GM21723 (cell line): ENCODE measurements around the gene MYO5B.
A peak's percentile ranks its signal among the peaks of the same experiment; 100 is the strongest.
"Not testable (repeated sequence)": the region's sequence is repeated elsewhere in the genome, so short reads cannot be mapped to it uniquely, and the experiment has no call there.

ENCODE experiments used
- ATAC-seq: cut with Tn5 transposase; IDR thresholded peaks from one replicate; pipeline ENCODE4 v1.9.1; 2021; ENCODE audit warnings: mild to moderate bottlenecking, moderate library complexity; ENCODE audit not compliant: unreplicated experiment

Gene MYO5B

DNA sequence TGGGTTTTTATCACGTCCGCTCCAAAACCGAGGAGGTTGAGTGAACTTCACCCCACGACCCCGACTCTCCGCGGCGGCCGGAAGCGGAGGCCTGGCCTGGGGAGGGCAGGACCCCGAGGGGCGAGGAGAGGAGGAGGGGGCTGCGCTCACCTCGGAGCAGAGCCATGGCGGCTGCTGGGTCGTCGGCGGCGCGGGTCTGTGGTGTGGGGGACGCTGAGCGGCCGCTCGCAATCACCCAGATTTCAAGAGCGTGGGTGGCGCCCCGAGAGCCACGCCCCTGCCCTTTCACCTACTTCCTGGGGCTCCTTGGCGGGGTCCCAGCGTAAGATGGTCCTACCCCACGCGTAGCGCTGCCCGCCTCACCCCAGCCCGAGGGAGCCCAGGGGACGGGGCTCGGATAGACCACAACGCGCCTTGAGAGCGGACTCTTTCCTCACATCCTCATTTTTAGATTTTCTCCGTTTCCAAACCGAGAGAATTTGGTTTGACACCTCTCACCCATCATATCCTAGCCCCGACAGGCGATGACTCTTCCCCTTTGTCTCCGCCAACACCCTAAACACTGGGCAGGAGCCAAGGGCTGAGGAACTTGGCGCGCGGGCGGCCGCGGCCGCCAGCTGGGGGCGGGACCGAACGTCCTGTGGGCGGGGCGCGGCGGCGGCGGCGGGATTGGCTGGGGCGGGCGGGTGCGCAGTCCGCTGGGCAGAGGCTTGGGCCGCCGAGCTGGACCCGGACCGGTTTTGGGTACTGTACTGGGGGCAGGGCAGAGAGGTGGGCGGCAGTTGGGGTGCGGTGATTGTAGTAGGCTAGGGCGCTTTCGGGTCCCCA lies 381.4 kb downstream of the MYO5B start, which contains the start of gene ACAA2:
Gene ACAA2, minus strand, starts transcription at position 215 of the 828 bp plus-strand sequence. Its CDS starts 49 bp downstream, at position 166.
- peak; percentile 84 for ATAC-seq

DNA sequence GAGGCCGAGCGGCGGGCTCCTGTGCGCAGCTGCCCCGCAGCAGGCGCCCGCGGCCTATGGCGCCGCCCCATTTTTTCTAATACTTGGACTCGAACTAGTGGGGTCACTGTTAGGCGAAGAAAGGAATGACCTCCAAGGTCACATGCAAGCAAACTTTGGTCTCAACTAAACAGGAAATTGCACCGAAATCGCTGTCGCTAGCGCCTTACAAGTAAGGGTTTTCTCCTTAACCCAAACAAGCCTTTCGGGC lies 382.0 kb downstream of the MYO5B start:
- peak; percentile 39 for ATAC-seq

DNA sequence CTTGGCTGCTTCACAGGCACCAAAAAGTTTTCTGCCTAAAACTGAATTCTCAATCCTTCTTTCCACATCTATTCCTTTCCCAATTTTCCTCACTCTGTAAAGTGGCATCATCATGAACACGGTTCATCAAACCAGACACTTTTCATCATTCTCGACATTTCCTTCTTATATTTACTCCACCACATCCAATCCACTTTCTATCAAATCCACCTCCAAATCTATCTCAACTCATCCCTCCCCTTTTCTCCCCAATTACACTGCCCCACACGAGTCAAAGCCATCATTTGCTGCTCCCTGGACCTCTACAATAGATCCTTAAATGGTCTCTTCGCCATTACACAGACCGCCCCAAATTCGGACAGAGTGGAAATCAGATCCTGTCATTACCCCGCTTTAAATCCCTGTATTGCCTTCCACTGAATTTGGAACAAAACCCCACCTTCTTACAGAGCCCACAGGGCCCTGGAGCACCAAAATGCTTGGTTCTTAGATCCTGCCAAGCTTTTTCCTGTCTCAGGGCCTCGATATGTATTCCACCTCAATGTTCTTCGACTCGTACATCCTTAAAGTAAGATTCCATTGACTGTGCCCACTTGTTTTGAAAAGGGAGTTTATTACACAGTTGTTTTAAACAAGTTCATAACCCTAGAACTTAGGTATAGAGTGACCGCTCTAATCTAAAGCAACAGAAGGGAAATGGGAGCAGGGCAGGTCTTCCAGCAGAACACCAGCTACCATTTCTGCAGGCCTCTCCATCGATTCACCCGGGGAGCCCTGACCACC lies 382.5 kb downstream of the MYO5B start:
- no peak for ATAC-seq

GRCh38 chr18:49811151-49811938 lies 383.6 kb downstream of the MYO5B start:
- ATAC-seq = no peak

DNA sequence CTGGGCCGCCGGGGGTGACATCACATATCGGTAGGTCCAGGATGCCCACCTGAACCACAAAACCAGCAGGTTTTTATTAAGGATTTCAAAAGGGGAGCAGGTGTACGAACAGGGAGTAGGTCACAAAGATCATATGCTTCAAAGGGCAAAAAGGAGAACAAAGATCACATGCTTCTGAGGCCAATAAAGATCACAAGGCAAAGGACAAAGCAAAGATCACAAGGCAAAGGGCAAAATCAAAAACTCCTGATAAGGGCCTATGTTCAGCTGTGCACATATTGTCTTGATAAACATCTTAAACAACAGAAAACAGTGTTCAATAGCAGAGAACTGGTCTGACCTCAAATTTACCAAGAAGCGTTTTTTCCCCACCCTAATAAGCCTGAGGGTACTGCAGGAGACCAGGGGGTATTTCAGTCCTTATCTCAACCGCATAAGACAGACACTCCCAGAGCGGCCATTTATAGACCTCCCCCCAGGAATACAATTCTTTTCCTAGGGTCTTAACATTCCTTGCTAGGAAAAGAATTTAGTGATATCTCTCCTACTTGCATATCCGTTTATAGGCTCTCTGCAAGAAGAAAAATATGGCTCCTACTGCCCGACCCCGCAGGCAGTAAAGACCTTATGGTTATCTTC lies 386.3 kb downstream of the MYO5B start:
- ATAC-seq = not testable (repeated sequence)

DNA sequence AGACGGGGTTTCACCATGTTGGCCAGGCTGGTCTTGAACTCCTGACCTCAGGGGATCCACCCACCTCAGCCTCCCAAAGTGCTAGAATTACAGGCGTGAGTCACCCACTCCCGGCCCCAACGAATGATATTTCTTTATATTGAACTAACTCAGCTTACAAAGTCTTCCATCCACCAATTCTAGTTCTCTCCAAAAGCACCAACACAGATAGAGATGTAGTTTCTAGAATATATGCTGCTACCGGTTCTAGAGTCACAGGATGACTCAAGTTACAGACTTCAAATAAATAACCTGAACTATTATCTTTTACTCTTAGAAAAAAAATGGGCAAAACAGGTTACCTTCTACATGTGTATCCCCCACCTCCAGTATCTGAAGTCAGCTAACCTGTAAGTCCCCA lies 390.9 kb downstream of the MYO5B start:
- ATAC-seq = no peak

DNA sequence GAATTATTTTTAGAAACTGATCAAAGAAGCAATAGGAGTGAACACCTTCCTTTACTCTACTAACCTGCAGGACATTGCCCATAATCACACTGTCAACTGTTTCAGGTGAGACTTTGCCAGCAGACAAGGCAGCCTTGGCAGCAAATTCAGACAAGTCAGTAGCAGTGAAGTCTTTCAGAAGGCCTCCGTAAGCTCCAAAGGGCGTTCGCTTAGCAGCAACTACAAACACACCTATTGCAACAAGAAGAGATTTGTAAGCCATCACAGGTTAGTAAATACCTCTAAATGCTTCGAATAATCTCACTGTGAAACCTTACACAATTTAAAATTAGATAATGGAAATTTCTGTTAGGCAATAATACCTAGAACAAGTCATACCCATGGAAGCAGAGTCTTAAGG lies 392.3 kb downstream of the MYO5B start:
- ATAC-seq = no peak

DNA sequence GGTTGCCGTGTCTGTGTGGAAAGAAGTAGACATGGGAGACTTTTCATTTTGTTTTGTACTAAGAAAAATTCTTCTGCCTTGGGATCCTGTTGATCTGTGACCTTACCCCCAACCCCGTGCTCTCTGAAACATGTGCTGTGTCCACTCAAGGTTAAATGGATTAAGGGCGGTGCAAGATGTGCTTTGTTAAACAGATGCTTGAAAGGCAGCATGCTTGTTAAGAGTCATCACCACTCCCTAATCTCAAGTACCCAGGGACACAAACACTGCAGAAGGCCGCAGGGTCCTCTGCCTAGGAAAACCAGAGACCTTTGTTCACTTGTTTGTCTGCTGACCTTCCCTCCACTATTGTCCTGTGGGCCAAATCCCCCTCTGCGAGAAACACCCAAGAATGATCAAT lies 394.5 kb downstream of the MYO5B start:
- ATAC-seq = not testable (repeated sequence)

- not testable (repeated sequence) for ATAC-seq
These were observed 395.1 kb downstream of the MYO5B start for GRCh38 chr18:49799806-49800205.

- ATAC-seq = no peak
These were observed 396.9 kb downstream of the MYO5B start for GRCh38 chr18:49798001-49798400.

- no peak for ATAC-seq
These were observed 399.1 kb downstream of the MYO5B start for GRCh38 chr18:49795612-49796552.

- ATAC-seq = no peak
These were observed 400.2 kb downstream of the MYO5B start for GRCh38 chr18:49794743-49795142.

DNA sequence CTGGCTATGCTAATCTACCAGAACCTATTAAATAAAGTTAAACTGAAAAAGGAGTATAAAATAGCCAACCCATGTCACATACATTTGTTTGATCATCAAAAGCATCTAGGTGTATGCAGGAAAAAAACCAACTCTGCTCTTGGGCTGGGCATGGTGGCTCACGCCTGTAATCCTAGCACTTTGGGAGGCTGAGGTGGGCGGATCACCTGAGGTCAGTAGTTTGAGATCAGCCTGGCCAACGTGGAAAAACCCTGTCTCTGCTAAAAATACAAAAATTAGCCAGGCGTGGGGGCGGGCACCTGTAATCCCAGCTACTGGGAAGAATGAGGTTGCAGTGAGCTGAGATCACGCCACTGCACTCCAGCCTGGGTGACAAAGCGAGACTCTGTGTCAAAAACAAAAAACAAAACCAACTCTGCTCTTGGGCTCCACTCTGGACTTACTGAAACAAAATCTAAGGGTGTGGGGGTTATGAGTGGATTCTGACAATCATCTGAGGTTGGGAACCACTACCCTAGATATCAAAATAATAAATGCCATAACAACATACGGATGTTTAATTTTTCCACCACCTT lies 405.3 kb downstream of the MYO5B start:
- not testable (repeated sequence) for ATAC-seq

- ATAC-seq = peak; percentile 74
These were observed 406.5 kb downstream of the MYO5B start for GRCh38 chr18:49788327-49788898.

DNA sequence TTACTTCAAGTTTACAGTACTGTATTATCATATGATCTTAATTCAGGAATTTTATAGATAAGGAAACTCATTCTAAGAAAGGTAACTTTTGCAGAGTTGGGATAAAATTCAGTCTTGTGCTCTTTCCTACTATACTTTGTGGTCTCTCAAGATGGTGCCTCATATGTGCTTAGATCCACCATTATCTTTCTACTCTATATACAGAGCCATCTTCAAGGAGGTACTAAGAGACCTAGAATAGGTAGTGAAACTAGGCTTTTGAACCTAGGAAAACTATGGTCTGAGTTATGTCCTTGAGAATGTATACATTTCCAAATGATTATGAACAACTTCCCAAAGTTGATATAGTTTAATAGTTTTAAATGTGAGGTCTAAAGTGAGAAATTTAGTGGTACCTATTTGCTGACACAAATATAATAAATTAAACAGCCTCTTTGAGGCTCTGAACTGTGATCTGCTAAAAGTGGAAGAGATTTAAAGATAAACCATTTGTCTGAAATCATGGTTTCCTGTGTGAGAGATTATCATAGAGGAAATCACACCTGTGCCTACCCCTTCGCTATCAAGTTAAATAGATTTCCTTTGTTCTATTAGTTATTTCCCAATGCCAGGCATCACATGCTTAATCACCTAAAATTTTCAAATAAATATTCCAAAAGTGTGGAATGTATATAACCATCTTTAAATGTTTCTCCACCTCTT lies 408.8 kb downstream of the MYO5B start:
- no peak for ATAC-seq

DNA sequence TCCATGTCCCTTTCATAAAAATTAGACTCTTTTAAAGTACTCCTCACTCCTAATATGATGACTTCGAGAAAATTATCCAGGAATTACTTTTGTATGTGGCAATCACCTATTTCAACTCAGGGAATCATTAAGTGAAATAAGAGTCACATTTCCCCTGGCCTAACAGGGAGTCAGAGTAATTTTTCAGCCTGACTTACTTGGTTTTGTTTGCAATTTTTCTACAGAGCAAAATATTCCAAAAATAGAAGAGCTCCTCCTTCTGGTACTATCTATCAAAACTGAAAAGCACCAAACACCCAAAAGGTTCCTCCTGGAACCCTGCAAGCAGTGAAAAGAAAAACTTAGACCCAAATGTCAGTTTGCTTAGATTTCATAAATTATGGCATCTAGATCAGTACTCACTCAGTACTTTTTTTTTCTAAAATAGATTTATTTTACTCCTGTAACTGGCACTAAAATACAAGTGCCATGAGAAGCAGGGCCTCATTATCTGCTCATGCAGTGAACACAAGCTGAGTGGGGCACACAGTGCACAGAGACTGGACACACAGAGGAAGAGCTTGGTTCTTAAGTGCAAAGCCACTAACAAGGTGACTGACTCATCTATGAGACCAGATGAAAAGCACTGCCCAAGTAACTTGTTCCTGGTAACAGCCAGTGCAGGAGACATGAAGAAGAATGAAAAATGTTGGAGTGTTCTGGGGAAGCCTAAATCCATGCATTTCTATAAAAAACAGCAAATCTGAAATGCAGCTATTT lies 410.3 kb downstream of the MYO5B start:
- no peak for ATAC-seq

- not testable (repeated sequence) for ATAC-seq
These were observed 411.3 kb downstream of the MYO5B start for GRCh38 chr18:49783631-49784030.
